CD4-positive, alpha-beta T cell treated with Interleukin-6 for 4 hours (primary cell): ENCODE results near the gene SNRNP40.
"Not testable (repeated sequence)": the region's sequence is repeated elsewhere in the genome, so short reads cannot be mapped to it uniquely, and the experiment has no call there.

ENCODE experiments used
- DNase-seq: peaks from one replicate; pipeline ENCODE4 v3.0.0-alpha.2; 2020; ENCODE audit warnings: mixed read lengths

SNRNP40 gene

GRCh38 chr1:31296486-31297276 lies at the start of gene SNRNP40, which contains the start of gene ZCCHC17:
Gene SNRNP40, minus strand, starts transcription at chr1:31296788. Its CDS starts 37 bp downstream, at chr1:31296751.
Gene ZCCHC17, plus strand, starts transcription at chr1:31297032. Its CDS starts 13,067 bp downstream, at chr1:31310099.
- peak; percentile 93 for DNase-seq

GRCh38 chr1:31345635-31346034 lies 49.0 kb upstream of the SNRNP40 start:
- no peak for DNase-seq

GRCh38 chr1:31344503-31344902 lies 47.9 kb upstream of the SNRNP40 start:
- DNase-seq: no peak

GRCh38 chr1:31336687-31337467 lies 40.3 kb upstream of the SNRNP40 start:
- no peak for DNase-seq

- no peak for DNase-seq
These were observed 38.4 kb upstream of the SNRNP40 start for GRCh38 chr1:31335007-31335406.

GRCh38 chr1:31327381-31327780 lies 30.8 kb upstream of the SNRNP40 start:
- DNase-seq: no peak

GRCh38 chr1:31326461-31326860 lies 29.9 kb upstream of the SNRNP40 start:
- no peak for DNase-seq

- DNase-seq: no peak
These were observed 28.4 kb upstream of the SNRNP40 start for GRCh38 chr1:31324992-31325391.

- no peak for DNase-seq
These were observed 27.5 kb upstream of the SNRNP40 start for GRCh38 chr1:31324093-31324492.

- no peak for DNase-seq
These were observed 21.6 kb upstream of the SNRNP40 start for GRCh38 chr1:31318146-31318545.

- DNase-seq: no peak
These were observed 19.3 kb upstream of the SNRNP40 start for GRCh38 chr1:31315902-31316301.

GRCh38 chr1:31310198-31310597 lies 13.6 kb upstream of the SNRNP40 start:
- no peak for DNase-seq

GRCh38 chr1:31308036-31308435 lies 11.4 kb upstream of the SNRNP40 start:
- no peak for DNase-seq

- DNase-seq: no peak
These were observed 9.7 kb upstream of the SNRNP40 start for GRCh38 chr1:31306278-31306677.

GRCh38 chr1:31302709-31303441 lies 6.3 kb upstream of the SNRNP40 start:
- no peak for DNase-seq

- no peak for DNase-seq
These were observed 3.6 kb upstream of the SNRNP40 start for GRCh38 chr1:31300193-31300592.

- DNase-seq: no peak
These were observed 2.8 kb upstream of the SNRNP40 start for GRCh38 chr1:31299365-31299764.

- DNase-seq: no peak
These were observed 974 bp upstream of the SNRNP40 start for GRCh38 chr1:31297277-31298247.

- no peak for DNase-seq
These were observed 608 bp downstream of the SNRNP40 start for GRCh38 chr1:31295874-31296485.

GRCh38 chr1:31289021-31289420 lies 7.6 kb downstream of the SNRNP40 start:
- no peak for DNase-seq

- DNase-seq: not testable (repeated sequence)
These were observed 8.8 kb downstream of the SNRNP40 start for GRCh38 chr1:31287791-31288190.

GRCh38 chr1:31282426-31282825 lies 14.2 kb downstream of the SNRNP40 start:
- not testable (repeated sequence) for DNase-seq
